Measurements from ENCODE around the gene ARAP3. TPM values are rescaled to one million over a fixed set of nuclear protein-coding genes. Genes with fewer than 3 reads are reported as not detected.

Gene ARAP3
- total RNA-seq: 6.1 and 20.0 TPM in 2 replicates

GRCh38 chr5:141681695-141682641, at the start of gene ARAP3:
ARAP3 (minus strand) TSS chr5:141682230; CDS start chr5:141680486, 1,744 bp downstream.

GRCh38 chr5:141650851-141651727, 30.9 kb downstream of the ARAP3 start, which contains the start of gene FCHSD1:
FCHSD1 (minus strand) TSS chr5:141651418; CDS start chr5:141651368, 50 bp downstream.

GRCh38 chr5:141636413-141637122, 45.5 kb downstream of the ARAP3 start, which contains the start of the genes HDAC3 and RELL2:
HDAC3 (minus strand) TSS chr5:141636849; CDS start chr5:141636790, 59 bp downstream.
RELL2 (plus strand) TSS chr5:141636997; CDS start chr5:141638226, 1,229 bp downstream.

GRCh38 chr5:141618804-141619554, 63.1 kb downstream of the ARAP3 start, which contains the start of gene DIAPH1:
DIAPH1 (minus strand) TSS chr5:141619000; CDS start chr5:141618914, 86 bp downstream.

Other genes starting within 250 kb of the ARAP3 start
- gene PCDHGC3, start 206.3 kb downstream of the ARAP3 start, total RNA-seq: 81.9 and 107 TPM in 2 replicates
- 4.4 and 5.0 TPM in 2 replicates for gene PCDHGC4, start 197.2 kb downstream of the ARAP3 start, total RNA-seq
- 3.9 and 6.6 TPM in 2 replicates for gene PCDHGC5, start 193.1 kb downstream of the ARAP3 start, total RNA-seq
- 14.9 and 38.7 TPM in 2 replicates for gene DIAPH1, start 63.2 kb downstream of the ARAP3 start, total RNA-seq
- gene HDAC3, start 45.4 kb downstream of the ARAP3 start, total RNA-seq: 38.1 and 71.7 TPM in 2 replicates
- gene RELL2, start 45.2 kb downstream of the ARAP3 start, total RNA-seq: 6.7 and 9.6 TPM in 2 replicates
- 25.2 and 26.3 TPM in 2 replicates for gene FCHSD1, start 30.8 kb downstream of the ARAP3 start, total RNA-seq
- gene PCDH1, start 196.2 kb upstream of the ARAP3 start, total RNA-seq: 4.2 and 5.3 TPM in 2 replicates
- 46.6 and 49.2 TPM in 2 replicates for gene DELE1, start 241.6 kb upstream of the ARAP3 start, total RNA-seq

All from placental pericyte (primary cell).